Small intestine (tissue), 7 donors: ENCODE data around the gene STIL. TPM values are rescaled to one million over a fixed set of nuclear protein-coding genes. Genes with fewer than 3 reads are reported as not detected.

Source experiments
- DNase-seq, 2 donors: peaks; one replicate each; pipeline versions ENCODE4 v3.0.0 to v3.0.0-alpha.2; 2013
- FAIRE-seq: peaks from 2 replicates; lab custom pipeline; 2012; peaks lifted over from hg19 to GRCh38; lab: Jason Lieb, UNC
- H3K27ac ChIP-seq, 3 donors: one replicate each; pipeline ENCODE4 v1.5.1; 2013; ENCODE audit warnings: low read length in 2 of 3, mild to moderate bottlenecking in 2 of 3, control low read depth in 1 of 3, inconsistent platforms in 1 of 3, low read depth in 1 of 3, moderate library complexity in 1 of 3
- H3K27me3 ChIP-seq, 3 donors: one replicate each; pipeline ENCODE4 v1.6.1; 2013; ENCODE audit warnings: low read length in 3 of 3, inconsistent platforms in 1 of 3; ENCODE audit not compliant: control insufficient read depth in 3 of 3, insufficient read depth in 3 of 3
- H3K36me3 ChIP-seq, 3 donors: one replicate each; pipeline ENCODE4 v1.6.1; 2013; ENCODE audit warnings: low read length in 3 of 3, inconsistent platforms in 1 of 3, low read depth in 1 of 3, mild to moderate bottlenecking in 1 of 3, moderate library complexity in 1 of 3; ENCODE audit not compliant: control insufficient read depth in 3 of 3, insufficient read depth in 2 of 3
- H3K4me1 ChIP-seq, 3 donors: one replicate each; pipeline ENCODE4 v1.6.1; 2013; ENCODE audit warnings: low read length in 2 of 3, inconsistent platforms in 1 of 3, low read depth in 1 of 3, mild to moderate bottlenecking in 1 of 3, moderate library complexity in 1 of 3; ENCODE audit not compliant: control insufficient read depth in 3 of 3, insufficient read depth in 2 of 3
- H3K4me3 ChIP-seq, 3 donors: one replicate each; pipeline ENCODE4 v1.5.1; 2013; ENCODE audit warnings: low read length in 3 of 3, control low read depth in 1 of 3, inconsistent platforms in 1 of 3, low read depth in 1 of 3, mild to moderate bottlenecking in 1 of 3, moderate library complexity in 1 of 3
- H3K9me3 ChIP-seq, 2 donors: one replicate each; pipeline ENCODE4 v1.6.1; 2013; ENCODE audit warnings: low read depth in 1 of 2, low read length in 1 of 2; ENCODE audit not compliant: control insufficient read depth in 2 of 2, insufficient read depth in 1 of 2
- WGBS, 3 donors: extraction: QIAGEN DNeasy Blood & Tissue Kit; methylation state at CpG; one replicate each; pipeline ENCODE4 v1.1.7; 2013; 5-methylcytosine and 5-hydroxymethylcytosine counted together
- polyA plus RNA-seq, 4 donors: library from polyadenylated mRNA; stranded (reverse) in 3 of 4; unstranded in 1 of 4; fragments of 200-250 nt in 3 of 4; fragments of 120-200 nt in 1 of 4; gene quantifications; one replicate each; pipeline versions ENCODE4 v1.2.1 to v1.2.3, GENCODE V29; 2013
- donor health status: healthy with polysubstance abuse.
- donor health status: control.
- donor health status: control.
- donor health status: Bipolar disorder and iron deficiency.
- donor health status: healthy.

The STIL gene
- polyA plus RNA-seq, 4 donors = 0.54 to 5.5 (median 3.2) TPM

- H3K36me3 ChIP-seq = no peaks in the 10 kb centered on the region
- DNase-seq = no peak
- no peak overlapping the region for H3K4me3 ChIP-seq
- H3K4me1 ChIP-seq = peaks cover 0 to 7% (median 0%) of the 10 kb centered on the region in 3 donors
- FAIRE-seq = no peak
- 89 to 91% (median 91%) methylated on average over 4 of the region's 4 CpGs for WGBS, 3 donors
- H3K27ac ChIP-seq = no peak overlapping the region
- no peaks in the 10 kb centered on the region for H3K27me3 ChIP-seq
- H3K9me3 ChIP-seq = no peaks in the 10 kb centered on the region
These were observed 98.2 kb downstream of the STIL start for GRCh38 chr1:47215713-47216112.

GRCh38 chr1:47214549-47214948, 99.4 kb downstream of the STIL start:
- 65 to 93% (median 76%) methylated on average over 3 of the region's 3 CpGs for WGBS, 3 donors

DNA sequence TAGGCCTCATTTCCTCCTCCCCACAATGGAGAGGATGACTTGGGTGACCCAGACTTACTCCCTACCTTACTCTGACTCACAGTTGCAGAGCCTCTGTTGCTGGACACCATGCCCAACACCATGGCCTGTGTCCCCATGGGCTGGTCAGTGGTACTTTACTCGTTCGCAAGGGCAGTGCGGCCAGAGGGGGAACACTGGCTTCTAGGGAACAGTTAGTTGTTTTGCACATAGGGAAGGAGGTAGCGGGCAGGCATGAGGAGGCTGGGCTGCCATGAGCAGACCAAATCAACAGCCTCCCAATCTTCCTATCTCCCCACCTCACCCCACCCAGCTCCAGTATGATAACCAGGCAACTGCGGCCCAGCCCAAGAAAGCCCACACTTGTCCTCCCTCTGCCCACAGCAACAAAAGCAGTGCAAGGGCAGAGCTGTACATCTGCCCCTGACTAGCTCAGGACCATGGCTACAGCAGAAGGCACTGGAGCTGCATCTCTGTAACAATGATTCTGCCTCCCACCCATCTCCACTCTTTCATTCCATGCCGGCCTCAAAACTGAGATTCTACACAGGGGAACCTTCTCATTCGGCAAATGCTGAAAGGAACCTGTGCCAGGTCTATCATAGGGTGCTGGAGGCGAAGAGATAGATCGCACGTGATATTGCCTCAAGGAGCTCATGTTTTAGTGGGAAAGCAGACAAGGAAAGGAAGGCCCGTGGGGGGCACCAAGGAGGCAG, 100.5 kb downstream of the STIL start:
- Histone ChIP-seq H3K4me1 (peaks cover 0 to 7% (median 0%) of the 10 kb centered on the region in 3 donors), H3K9me3 (no peaks in the 10 kb centered on the region), H3K36me3 (no peaks in the 10 kb centered on the region), H3K4me3 (no peak overlapping the region), H3K27ac (no peak overlapping the region), H3K27me3 (peaks cover 0 to 4% (median 0%) of the 10 kb centered on the region in 3 donors)
- DNase-seq = no peak
- no peak for FAIRE-seq
- 69 to 88% (median 79%) methylated on average over 9 to 11 of the region's 11 CpGs for WGBS, 3 donors

More at GRCh38 chr1:47214549-47214948, 99.4 kb downstream of the STIL start:
- no peaks in the 10 kb centered on the region for H3K9me3 ChIP-seq
- H3K4me1 ChIP-seq = peaks cover 0 to 7% (median 0%) of the 10 kb centered on the region in 3 donors
- H3K27ac ChIP-seq = no peak overlapping the region
- H3K27me3 ChIP-seq = no peaks in the 10 kb centered on the region
- no peak overlapping the region for H3K4me3 ChIP-seq
- no peak for FAIRE-seq
- no peaks in the 10 kb centered on the region for H3K36me3 ChIP-seq
- DNase-seq = no peak

DNA sequence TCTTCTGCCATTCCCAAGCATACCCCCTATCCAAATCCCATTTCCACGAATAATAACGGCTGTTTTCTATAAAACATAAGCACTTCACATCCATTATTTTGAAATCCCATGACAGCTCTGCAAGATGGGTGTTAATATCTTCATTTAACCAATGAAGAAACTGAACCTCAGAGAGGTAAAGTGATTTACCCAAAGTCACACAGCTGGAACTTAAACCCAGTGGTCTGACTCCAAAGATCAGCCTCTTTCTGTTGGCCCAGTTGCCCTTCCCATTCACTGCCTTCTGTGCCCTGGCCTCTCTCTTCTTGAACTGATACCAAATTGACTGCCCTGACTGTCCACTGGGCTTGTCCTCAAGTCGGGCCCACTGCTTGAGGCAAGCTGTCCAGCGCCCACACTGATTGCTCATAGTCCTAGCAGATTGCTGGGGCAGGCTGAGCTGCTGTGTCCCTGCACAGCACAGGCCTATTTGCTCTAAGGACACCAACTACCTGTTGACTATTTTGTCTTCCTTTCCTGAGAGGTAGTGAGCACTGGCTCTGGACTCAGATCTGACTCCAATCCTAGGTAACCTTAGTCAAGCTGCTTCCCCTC, 101.2 kb downstream of the STIL start:
- peaks cover 0 to 7% (median 0%) of the 10 kb centered on the region in 3 donors for H3K4me1 ChIP-seq
- H3K4me3 ChIP-seq = no peak overlapping the region
- peaks cover 0 to 7% (median 0%) of the 10 kb centered on the region in 3 donors for H3K27me3 ChIP-seq
- peak overlapping the region in 1 of 3 donors; percentile 5 for H3K27ac ChIP-seq
- no peak for DNase-seq
- H3K36me3 ChIP-seq = no peaks in the 10 kb centered on the region
- FAIRE-seq = no peak
- WGBS, 3 donors = 75 to 86% (median 80%) methylated on average over 4 of the region's 4 CpGs
- H3K9me3 ChIP-seq = no peaks in the 10 kb centered on the region

- no peak for DNase-seq
- WGBS, 3 donors = 59 to 71% (median 67%) methylated on average over 9 of the region's 9 CpGs
- no peak overlapping the region for H3K4me3 ChIP-seq
- peaks cover 0 to 7% (median 0%) of the 10 kb centered on the region in 3 donors for H3K4me1 ChIP-seq
- H3K36me3 ChIP-seq = no peaks in the 10 kb centered on the region
- H3K27ac ChIP-seq = peak overlapping the region in 1 of 3 donors; percentile 25
- no peak for FAIRE-seq
- peaks cover 0 to 7% (median 2%) of the 10 kb centered on the region in 3 donors for H3K27me3 ChIP-seq
- no peaks in the 10 kb centered on the region for H3K9me3 ChIP-seq
These were observed 102.1 kb downstream of the STIL start for GRCh38 chr1:47211796-47212269.

GRCh38 chr1:47210666-47211065, 103.3 kb downstream of the STIL start:
- H3K27me3 ChIP-seq = peaks cover 0 to 14% (median 2%) of the 10 kb centered on the region in 3 donors
- no peaks in the 10 kb centered on the region for H3K9me3 ChIP-seq
- H3K36me3 ChIP-seq = no peaks in the 10 kb centered on the region
- H3K4me1 ChIP-seq = peaks cover 0 to 2% (median 0%) of the 10 kb centered on the region in 3 donors
- FAIRE-seq = no peak
- no peak overlapping the region for H3K4me3 ChIP-seq
- no peak for DNase-seq
- H3K27ac ChIP-seq = no peak overlapping the region
- 83 to 88% (median 85%) methylated on average over 3 of the region's 3 CpGs for WGBS, 3 donors

DNA sequence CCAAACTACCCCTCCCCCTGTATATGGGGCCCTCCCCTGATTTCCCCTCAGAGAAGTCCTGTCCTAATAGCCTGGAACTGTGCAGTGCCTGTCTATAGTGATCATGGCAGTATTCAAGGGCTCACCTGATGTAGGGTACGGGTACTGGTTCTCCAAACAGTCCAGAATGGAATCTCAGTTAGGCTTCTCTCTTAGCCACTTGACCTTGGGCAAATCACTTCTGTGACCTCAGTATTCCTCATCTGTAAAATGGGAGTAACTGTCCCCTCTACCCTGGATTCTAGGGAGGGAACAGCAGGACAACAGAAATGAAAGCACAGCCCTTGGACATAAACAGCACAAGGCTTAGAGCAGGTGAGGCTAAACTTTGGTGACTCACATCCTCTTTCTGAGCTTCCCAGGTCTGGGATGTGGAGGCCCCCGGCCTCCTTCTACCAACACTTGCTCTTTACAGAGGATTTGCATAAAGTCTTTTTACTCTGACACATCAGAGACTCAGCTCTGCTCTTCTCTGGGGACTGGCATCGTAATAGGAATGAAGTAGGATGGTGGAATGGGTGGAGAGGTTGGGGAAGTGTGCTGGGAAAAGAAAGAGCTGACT, 104.1 kb downstream of the STIL start:
- DNase-seq (no peak), FAIRE-seq (no peak)
- no peaks in the 10 kb centered on the region for H3K9me3 ChIP-seq
- H3K27ac ChIP-seq = no peak overlapping the region
- peaks cover 0 to 19% (median 2%) of the 10 kb centered on the region in 3 donors for H3K27me3 ChIP-seq
- no peaks in the 10 kb centered on the region for H3K36me3 ChIP-seq
- H3K4me3 ChIP-seq = no peak overlapping the region
- 66 to 80% (median 76%) methylated on average over 3 of the region's 3 CpGs for WGBS, 3 donors
- H3K4me1 ChIP-seq = no peaks in the 10 kb centered on the region

- Histone ChIP-seq H3K9me3 (no peaks in the 10 kb centered on the region), H3K4me1 (no peaks in the 10 kb centered on the region), H3K4me3 (no peak overlapping the region), H3K27ac (no peak overlapping the region), H3K27me3 (peaks cover 0 to 22% (median 2%) of the 10 kb centered on the region in 3 donors), H3K36me3 (no peaks in the 10 kb centered on the region)
- no peak for FAIRE-seq
- DNase-seq = no peak
- 69 to 72% (median 70%) methylated on average over 8 of the region's 8 CpGs for WGBS, 3 donors
These were observed 104.9 kb downstream of the STIL start for GRCh38 chr1:47209091-47209490.
